HG02642 (cell line): ENCODE results near the gene CACNA2D3.

Experiments
- ATAC-seq: cut with Tn5 transposase; IDR thresholded peaks from one replicate; pipeline ENCODE4 v1.9.1; 2021; ENCODE audit warnings: mild to moderate bottlenecking; ENCODE audit not compliant: unreplicated experiment, poor library complexity

Gene CACNA2D3

DNA sequence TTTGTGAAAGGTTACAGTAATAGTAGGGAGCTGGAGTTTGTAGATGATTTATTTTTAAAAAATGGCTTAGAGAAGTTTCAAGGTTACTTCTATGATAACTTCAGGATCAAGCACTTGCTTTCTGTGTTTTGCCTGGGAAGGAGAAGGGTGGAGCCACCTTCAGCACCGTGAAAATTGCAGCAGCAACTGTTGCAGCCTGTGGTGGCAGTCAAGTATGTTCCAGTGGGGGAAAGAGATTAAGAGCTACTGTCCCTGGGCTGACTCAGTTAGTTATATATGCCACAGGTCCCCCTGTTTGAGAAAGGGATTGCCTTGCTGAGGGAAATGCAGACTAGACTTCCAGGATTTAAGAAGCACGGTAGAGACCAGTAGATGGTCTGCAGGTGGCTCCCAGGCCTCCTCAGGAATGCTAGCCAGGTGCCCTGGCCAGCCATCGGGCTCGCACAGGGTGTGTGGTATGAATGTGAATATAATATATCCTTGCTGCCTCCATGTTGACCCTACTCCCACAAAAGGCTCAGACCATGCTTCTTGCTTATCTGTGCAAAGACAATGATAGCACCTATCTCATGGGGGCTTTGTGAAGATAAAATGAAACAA, 389.5 kb downstream of the CACNA2D3 start:
- ATAC-seq, result no peak

GRCh38 chr3:54514006-54514405, 391.7 kb downstream of the CACNA2D3 start:
- no peak for ATAC-seq

DNA sequence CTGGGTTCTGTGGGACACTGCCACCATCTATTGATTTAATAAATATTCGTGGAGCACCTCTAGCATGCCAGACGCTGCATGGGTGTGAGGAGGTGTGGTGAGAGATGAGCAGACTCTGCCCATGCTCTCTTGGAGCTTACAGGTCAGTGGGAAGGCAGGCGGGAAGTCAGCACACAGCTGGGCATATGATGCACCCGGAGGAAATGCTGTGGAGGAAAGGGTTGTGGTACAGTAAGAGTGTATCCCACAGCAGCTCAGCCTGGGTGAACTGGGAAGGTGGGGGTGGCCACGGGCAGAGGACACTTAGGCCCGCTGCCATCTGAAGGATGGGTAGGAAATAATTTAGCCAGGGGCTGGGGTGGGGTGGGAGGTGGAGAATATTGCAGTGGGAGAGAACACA, 392.1 kb downstream of the CACNA2D3 start:
- ATAC-seq, result no peak

DNA sequence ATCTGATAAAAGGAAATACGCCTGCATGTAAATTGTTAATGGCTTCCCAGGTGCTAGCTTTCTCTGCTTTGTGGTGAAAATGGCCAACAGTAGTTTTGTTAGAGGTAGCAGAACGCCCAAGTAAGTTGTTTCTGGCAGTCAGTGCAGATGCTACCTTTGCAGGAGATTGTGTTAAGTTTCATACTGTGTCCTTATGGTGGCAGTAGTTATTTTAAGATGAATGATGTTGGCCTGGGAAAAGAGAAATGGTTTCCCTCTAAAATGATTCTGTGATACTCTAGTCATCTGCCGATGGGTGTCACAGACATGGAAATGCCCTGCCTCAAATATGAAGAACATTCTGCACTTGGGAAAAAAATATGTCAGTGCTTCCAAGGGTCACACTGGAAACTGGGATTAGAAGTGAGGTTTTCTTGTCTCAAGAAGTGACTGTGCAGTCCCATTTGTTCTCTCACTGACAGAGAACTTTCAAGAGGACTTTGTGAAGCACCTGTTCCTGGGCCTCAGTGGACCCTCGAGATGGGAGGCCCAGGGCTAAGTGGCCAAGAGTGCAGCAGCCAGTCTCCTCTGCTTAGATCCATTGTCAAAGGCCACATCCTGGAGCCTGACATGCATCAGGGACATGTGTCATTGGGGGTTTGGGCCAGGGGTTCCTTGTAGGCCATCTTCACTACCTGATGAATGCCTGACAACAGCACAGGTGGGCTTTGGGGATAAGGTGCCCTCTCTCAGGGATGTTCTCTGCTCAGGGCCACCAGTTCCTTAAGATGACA, 393.3 kb downstream of the CACNA2D3 start:
- ATAC-seq, result no peak

DNA sequence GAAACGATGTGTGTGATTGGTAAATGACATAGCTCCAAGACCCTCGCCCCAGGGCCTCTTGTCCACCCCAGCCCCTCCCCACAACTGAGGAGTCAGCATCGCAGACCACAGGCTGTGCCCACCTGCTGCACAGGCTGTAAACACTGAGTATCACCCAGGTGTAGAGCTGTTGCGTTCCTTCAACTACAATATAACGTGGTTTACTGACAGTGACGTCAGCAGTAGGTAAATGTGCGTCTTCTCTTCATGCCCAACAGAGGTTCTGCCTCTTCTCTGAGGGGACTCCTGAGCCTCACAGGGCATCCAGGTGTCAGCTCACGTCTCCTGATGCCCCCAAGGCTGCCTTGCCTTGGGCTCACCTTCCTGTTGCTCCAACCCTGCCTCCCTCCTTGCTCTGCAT, 395.1 kb downstream of the CACNA2D3 start:
- ATAC-seq, result no peak

GRCh38 chr3:54518011-54518675, 395.8 kb downstream of the CACNA2D3 start:
- no peak for ATAC-seq

DNA sequence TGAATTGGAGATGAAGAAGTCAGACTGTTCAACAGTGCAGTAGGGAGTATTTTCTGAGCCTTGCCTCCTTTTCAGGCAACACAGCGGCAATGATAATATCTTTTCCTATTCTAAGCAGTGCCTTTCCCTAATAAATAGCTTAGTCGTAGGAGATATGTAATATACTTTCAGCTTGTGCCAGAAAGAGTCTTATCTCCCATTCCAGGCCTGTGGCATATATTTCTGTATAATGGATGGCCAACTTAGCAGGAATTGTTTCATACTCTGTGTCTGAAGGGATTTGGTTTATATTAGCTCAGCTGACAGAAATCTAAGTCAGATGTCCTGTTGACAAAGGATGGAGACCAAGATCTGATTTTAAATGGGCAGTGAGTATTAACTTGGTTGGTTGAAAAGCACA, 397.1 kb downstream of the CACNA2D3 start:
- no peak for ATAC-seq

DNA sequence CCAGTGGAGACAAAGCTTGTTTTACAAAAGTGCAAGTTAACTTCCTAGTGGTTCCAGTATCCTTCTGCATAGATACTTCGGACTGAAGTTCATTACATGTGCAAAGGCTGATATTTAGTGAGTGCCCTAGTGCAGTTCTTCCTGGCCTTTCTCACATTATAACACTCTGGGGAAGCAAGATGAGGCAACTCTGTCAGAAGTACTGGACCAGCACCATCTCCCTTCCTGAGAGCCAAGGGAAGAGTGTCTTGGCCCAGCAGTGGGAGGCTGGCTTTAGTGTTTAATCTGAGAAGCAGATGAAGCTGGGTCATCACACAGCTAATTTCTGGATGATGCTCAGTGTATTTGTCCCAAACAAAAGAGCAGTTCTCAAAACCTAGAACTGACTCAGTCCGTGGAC, 397.7 kb downstream of the CACNA2D3 start:
- no peak for ATAC-seq

- no peak for ATAC-seq
These were observed 405.2 kb downstream of the CACNA2D3 start for GRCh38 chr3:54527521-54527920.

DNA sequence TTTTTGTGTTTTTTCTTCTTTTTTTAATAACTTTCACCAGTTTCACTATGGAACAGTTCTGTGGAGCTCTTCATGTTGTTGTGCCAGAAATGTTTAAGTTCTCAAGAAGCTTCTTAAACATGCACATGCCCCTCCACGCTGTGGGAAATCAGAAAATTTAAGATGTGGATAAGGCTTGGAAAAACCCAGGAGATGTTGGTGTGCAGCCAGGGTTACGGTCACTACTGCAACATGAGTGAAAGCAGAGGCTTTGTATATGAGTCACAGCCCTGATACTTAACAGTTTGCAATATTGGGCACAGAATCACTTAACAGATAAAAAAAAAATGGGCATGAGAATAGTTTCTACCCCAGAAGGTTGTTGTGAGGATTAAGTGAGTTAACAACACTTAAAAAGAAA, 405.6 kb downstream of the CACNA2D3 start:
- no peak for ATAC-seq

DNA sequence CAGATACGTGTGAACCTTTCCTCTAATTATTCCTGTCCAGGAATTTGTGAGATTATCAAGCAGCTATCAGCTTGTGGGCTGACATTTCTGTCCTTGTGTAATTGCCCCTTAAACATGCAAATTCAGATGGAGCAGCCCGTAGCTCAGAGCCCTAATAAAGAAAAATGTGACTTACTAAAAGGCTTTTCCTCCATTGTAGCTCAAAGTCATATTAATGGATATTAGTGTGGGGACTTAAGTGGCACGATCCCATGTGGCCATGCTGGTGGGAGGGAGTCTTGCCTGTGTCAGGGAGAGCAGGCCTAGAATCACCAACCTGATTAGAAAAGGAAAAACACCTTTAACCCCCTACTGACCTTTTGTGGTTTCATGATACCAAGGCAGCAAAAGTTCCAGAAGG, 406.3 kb downstream of the CACNA2D3 start:
- no peak for ATAC-seq

- ATAC-seq, result no peak
These were observed 407.7 kb downstream of the CACNA2D3 start for GRCh38 chr3:54530091-54530490.

- no peak for ATAC-seq
These were observed 408.6 kb downstream of the CACNA2D3 start for GRCh38 chr3:54530944-54531343.

DNA sequence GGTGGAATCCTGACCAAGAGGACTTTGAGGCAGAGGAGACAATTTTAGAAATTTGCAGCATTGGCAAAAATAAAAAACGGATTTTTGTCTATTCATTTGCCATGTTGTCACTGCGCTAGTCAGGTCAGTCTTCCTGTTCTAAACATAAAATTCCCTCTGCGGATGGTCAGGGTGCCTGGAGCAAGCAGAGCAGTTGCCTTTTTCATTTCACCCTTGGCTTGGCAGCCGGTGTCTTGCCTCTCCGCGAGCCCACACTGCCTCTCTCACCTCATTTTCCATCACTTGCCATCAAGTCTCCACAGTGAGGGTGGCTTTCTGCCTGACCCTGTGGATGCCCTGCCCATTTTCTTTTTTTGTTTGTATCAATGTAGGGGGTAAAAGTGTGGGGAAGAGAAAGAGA, 409.4 kb downstream of the CACNA2D3 start:
- no peak for ATAC-seq

- ATAC-seq, result no peak
These were observed 411.5 kb downstream of the CACNA2D3 start for GRCh38 chr3:54533856-54534255.

DNA sequence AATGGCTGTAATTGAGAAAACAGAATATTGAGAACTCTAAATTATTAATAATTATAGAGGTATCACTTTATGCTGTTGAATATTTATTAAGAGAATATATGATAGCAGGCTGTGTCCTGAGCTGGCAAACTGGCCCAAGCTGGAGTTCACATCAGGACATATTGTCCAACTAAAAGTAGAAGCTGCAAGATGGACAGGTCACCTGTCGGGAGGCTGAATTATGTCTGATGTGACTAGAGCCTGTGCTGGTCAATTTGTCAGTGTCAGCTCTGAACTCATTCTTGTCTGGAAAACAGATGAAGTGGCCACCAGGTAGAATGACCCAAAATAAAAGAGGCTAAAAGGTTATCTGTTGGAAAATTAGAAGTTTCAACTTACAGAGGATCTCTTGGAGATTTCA, 413.3 kb downstream of the CACNA2D3 start:
- ATAC-seq, result no peak

DNA sequence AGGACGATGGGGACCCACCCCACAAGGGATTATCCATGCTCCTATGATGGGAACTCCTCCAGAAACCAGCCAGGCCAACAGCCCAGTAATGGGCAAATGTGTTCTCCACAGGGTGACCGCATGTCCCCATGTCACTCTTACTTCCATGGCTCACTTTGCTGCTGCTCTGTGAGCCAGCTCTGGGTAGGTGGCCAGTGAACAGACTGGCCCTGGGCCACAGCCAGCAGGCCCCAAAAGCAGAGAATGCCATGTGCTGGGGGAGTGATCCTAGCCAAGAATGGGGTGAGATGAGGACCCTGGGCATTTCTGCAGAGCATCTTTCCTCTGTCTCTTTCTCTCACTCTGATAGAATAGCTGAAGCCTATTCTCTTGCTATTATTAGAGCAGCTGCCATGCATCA, 414.1 kb downstream of the CACNA2D3 start:
- no peak for ATAC-seq

- no peak for ATAC-seq
These were observed 415.2 kb downstream of the CACNA2D3 start for GRCh38 chr3:54537506-54537905.

DNA sequence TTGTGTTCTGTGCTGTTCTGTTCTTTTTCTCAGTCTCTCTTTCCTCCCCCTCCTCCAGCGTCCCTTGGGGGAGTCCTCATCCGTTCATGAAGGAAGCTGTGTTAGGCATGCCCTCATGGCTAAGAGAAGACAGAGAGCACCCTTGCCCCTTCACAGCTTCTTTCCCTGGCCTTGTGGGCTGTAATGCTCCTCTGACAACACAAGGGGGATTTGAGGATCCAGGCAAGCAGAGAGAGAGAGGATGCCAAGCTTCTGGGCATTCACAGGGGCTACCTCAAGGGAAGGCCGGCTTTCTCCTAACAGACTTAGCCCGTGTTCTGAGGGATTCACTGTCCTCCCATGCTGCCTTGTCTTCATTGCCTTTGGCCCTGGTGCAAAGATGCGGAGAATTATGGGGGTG, 416.0 kb downstream of the CACNA2D3 start:
- no peak for ATAC-seq

GRCh38 chr3:54541369-54541768, 419.0 kb downstream of the CACNA2D3 start:
- no peak for ATAC-seq

- ATAC-seq, result no peak
These were observed 421.1 kb downstream of the CACNA2D3 start for GRCh38 chr3:54543446-54543845.

- no peak for ATAC-seq
These were observed 424.7 kb downstream of the CACNA2D3 start for GRCh38 chr3:54547051-54547450.
